SK-N-MC (cell line): ENCODE results near the gene SPECC1.

Source experiments
- EZH2 ChIP-seq: fragments of 200-600 bp; sonication (generic); IDR thresholded peaks from one replicate; pipeline ENCODE4 v1.6.1; 2017; ENCODE audit warnings: antibody characterized with exemption
- FOXP2 ChIP-seq: optimal IDR thresholded peaks from 2 replicates; pipeline ENCODE3; 2011; ENCODE audit warnings: mild to moderate bottlenecking, moderate library complexity; ENCODE audit not compliant: insufficient read depth; ENCODE audit errors: extremely low read length, control extremely low read depth
- POLR2AphosphoS5 ChIP-seq: IDR thresholded peaks from 2 replicates; pipeline ENCODE4 v1.6.1; 2012; ENCODE audit warnings: mild to moderate bottlenecking, low read depth, low read length, borderline replicate concordance

GRCh38 chr17:20203761-20204263 lies 194.7 kb downstream of the SPECC1 start:
- TF ChIP-seq EZH2, result no peak
- no peak for TF ChIP-seq POLR2AphosphoS5
- TF ChIP-seq FOXP2, result no peak
